ENCODE data around the gene PPFIBP2. TPM values are rescaled to one million over a fixed set of nuclear protein-coding genes. Genes with fewer than 3 reads are reported as not detected.

The PPFIBP2 gene
- polyA plus RNA-seq, 4 donors, result 44.6 to 73.6 (median 48.5) TPM

DNA sequence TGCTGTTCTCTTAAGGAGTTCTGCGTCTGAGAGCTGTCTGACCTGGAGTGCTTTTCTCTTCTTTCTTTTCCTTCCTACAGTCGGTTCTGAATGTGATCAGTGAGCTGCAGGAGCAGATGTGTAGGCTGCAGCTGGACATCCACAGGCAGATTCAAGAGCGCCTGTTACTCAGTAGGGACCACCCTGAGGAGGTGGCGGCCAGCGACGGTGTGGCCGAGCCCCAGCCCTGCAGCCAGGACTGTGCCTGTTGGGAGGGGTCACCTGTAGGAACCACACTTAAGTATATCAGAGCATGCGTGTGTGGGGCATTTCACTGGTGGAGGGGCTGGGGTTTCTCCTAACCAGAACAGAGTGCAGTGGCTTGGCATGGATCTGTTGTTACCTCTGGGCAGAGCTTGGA, 103.2 kb downstream of the PPFIBP2 start:
- DNase-seq (ENCODE audit: low read depth in 4 of 4, low spot score in 3 of 4), result no peak

DNA sequence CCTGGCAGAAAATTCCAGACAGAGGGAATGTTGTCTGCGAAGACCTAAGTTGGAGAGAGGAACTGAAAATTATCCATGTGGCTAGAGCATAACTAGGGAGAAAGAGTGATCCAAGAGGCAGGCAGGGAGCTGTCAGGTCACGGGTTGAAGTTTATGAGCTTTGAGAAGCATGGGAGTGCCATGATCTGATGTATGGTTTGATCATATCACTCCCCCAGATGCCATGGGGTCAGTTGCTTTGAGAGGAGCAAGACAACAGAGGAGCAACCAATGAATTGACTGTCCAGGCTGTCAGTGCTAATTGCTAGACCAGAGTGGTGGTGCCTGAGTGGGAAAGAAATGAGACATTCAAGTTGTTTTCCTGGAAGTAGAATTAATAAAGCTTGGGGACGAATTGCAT, 105.5 kb downstream of the PPFIBP2 start:
- DNase-seq (ENCODE audit: low read depth in 4 of 4, low spot score in 3 of 4), result no peak

DNA sequence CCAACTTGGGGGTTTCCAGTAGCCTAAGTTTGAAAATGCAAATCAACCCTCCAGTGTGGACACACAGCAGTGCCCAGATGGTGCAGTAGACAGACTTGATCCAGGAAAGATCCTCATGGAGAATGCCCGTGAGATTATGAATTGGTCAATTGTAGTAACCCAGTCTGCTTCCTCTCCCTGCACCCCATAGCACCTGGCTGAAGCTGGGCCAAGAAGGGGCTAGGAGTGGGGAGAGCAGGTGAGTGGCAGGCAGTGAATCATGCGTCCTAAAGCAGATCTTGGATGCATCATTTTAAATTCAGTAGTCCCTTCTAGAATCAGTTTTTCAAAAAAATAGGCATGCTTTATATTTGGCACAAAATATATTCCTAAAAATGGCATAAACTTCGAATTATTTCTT, 107.3 kb downstream of the PPFIBP2 start:
- no peak for DNase-seq (ENCODE audit: low read depth in 4 of 4, low spot score in 3 of 4)

DNA sequence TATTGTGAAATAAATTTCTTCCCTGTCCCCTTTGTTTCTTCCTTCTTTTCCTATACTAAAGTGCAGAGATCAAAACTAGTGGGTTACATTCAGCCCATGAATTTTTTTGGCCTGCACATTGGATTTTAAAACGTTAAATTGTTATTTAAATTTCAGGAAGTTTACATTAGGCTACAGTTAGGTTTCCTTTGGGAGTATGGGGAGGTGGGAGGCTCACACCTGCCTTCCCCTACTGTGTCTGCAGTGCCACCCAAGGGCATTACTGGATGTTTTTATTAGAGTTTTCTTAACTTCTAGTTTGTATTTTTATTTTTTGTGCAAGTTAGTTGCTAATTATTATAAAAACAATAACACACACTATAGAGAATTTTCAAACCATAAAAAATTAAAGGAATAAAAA, 107.8 kb downstream of the PPFIBP2 start:
- no peak for DNase-seq (ENCODE audit: low read depth in 4 of 4, low spot score in 3 of 4)

DNA sequence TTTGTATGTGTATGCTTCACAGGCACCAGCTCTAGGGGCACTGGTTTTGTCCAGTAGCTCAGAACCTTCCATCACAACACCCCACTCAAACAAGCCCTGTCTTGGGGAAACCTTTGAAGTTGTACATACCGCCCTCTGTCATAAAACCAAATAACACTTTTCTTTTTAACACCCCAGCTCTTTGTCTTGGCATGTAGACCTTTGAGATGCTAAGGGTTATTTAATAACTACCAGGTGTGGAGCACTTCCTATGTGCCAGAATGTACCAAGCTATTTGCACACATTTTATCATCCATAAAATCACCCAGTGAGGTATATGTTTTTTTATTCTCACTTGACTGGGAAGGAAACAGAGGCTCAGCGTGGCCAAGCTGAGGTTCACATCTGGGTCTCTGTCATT, 108.9 kb downstream of the PPFIBP2 start:
- DNase-seq (ENCODE audit: low read depth in 4 of 4, low spot score in 3 of 4), result no peak

DNA sequence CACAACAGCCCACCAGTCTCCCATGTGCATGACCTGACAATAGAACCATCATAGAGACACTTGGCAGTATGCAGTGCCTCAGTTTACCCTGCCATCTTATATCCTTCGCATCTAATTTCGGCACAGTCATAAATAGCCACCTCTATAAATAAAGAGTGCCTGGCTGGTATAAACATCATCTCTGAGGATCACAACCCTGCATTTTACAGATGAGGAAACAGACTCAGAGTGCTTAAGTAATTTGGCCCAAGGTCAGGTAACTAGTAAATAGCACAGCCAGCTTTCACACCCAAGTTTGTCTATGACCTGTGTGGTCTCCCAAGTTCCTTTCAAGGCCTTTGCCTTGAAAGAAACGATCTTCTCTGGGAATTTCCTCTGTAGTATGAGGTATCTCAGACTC, 114.9 kb downstream of the PPFIBP2 start:
- DNase-seq (ENCODE audit: low read depth in 4 of 4, low spot score in 3 of 4), result no peak

DNA sequence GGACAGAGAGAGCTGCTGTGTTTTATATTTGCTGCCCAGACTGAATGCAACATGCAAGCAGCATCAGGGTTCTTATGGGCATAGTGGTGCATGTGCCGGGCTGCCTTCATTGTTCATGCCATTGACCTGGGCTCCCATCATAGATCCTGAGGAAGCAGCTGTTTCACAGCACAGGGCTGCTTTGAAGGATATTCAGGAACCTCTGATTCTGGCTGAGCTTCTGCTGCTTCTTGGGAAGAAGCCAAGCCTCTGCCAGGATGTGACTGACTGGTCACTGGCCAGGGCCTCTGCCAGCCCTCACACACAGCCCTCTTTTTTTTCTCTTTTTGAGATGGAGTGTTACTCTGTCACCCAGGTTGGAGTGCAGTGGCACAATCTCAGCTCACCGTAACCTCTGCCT, 116.2 kb downstream of the PPFIBP2 start:
- DNase-seq (ENCODE audit: low read depth in 4 of 4, low spot score in 3 of 4), result no peak

DNA sequence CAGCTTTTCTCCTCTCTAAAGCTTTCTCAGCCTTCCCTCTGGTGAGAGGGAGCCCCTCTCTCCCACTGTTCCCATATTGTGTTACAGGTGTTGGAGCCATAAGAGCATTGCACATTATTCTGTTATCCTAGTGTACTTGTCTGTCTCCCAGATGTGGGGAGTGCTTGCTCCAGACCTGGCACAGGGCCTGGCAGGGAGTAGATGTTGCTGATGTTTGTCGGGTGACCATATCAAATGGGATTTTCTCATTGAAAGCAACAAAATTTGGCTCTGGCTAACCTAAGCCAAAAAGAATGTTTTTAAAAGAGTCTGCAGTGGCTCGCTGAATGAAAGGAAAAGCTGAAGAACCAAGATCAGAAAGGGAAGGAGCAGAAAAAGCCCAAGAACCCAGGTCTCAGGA, 118.4 kb downstream of the PPFIBP2 start:
- no peak for DNase-seq (ENCODE audit: low read depth in 4 of 4, low spot score in 3 of 4)

DNA sequence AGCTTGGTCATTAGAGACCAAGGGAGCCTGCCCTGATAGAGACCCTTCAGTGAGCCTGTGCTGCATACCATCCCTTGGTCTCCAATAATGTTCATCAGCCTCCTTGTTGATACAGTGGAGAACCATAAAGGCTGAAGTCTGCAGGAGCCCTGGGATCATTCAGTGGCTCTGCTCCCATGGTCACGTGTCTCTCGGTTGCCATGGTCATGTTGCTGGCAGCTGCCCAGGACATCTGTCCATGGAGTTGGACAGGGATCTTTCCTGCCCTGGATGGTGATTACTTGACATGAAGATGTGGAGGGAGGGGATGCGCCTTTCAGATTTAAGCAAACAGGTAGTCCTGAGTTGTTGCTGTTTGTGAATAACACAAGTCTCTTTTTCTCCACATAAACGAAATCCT, 121.3 kb downstream of the PPFIBP2 start:
- DNase-seq (ENCODE audit: low read depth in 4 of 4, low spot score in 3 of 4), result no peak

DNA sequence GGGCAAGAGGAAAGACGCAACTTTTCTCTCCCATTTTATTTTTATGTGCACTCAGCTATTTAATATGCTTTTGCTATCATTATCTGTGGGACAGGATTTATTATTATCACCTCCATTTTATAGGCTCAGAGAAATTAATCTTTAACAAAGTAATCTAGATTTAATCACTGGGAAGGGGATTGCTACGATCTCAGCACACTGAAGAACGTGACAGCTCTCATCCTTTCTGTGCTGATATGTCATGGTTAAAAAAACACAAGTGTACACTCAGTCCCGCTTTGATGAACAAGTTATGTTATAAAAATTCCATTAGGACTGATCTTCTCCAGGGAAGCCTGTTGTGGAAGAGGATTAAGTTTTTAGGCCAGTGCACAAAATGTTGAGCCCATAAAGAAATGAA, 121.9 kb downstream of the PPFIBP2 start:
- no peak for DNase-seq (ENCODE audit: low read depth in 4 of 4, low spot score in 3 of 4)

DNA sequence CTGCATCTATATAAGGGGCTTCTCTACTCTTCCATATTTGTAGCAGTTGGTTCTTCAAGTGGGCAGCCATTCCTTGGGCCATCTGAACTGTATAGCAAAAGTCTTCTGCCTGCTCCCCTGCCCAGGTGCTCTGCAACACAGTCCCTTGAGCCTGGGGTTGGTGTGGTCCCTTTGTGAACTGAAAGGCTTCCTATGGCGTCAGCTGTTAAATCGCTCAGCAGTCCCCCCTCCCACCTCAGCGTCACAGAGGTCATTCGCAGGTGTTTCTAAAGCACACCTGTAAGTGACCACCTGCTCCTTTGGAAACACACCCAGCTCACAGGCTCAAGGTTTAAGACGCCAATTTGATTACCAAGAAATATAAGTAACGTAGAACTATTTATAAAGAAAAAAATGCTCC, 122.6 kb downstream of the PPFIBP2 start:
- DNase-seq (ENCODE audit: low read depth in 4 of 4, low spot score in 3 of 4), result no peak

DNA sequence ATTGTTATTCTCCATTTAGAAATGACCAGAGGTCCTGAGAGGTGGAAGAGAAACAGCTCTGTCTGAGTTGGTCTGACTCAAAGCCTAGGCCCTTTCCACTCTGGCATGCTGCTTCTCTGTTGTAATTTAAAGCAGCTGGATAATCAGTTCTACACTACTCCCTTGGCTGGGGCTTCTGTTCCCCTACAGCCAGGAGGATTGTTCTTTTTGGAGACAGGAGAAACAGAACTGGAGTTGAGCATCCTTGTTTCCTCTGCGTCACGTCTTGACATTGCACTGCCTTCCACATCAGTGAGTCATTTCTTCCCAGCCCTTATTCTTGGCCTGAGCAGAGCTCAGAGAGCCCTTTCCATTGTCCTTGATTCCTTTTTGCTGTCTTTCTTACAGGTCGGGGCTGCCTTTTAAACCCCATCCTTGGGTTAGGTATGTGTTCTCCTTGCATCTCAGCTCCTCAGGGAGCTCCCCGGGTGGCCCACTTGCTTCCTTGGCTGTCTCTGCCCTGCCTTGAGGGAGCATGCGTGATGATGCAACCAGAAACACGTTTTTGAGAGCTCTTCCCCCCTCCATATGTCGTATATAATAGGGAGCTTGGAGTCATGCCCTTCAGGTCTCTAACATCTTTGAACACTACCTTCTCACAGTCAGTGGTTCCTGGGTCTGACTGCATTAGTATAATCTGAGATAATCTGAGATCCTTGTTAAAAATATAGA, 123.8 kb downstream of the PPFIBP2 start:
- no peak for DNase-seq (ENCODE audit: low read depth in 4 of 4, low spot score in 3 of 4)

DNA sequence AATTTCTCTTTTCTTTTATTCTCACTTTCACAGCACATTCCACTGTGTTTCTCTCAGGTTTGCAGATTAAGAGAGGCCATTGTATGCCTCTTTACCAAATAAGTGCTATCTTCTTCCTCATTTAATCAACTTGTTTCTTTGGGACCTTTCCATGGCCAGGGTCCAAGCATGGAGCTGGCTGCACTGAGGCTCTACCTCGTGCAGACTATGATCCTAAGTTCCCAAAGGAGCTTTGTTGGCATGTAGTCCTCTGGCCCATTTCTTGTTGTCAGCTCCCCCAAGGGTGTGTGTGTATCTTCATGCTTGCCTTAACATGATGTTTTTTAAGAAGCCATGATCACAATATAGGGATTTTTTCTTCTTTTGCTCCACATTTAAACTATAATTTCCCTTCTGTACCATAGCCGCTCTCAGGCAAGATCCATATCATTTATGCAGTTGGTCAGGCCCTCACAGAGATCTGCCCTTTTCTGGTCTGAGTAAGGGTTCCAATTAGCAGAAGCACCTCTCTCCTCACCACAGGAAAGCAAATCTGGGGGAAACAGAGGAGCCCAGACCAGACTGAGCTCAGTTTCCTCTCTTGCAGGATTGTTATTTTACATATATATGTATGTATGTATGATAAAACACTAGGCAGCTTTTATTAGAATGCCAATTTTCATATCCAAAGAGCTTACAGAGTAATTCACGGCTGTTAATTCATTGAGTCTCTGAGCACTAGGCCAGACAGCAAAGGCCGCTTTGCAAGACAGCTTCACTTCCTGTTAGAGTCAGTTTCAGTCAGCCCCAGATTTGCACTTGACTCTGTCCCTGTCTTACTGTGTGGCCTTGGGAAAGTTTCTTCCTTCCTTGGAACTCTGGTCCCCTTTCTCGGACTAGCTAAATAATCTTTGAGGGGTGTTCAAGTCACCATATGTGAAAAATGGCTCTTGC, 125.2 kb downstream of the PPFIBP2 start:
- DNase-seq (ENCODE audit: low read depth in 4 of 4, low spot score in 3 of 4), result no peak

DNA sequence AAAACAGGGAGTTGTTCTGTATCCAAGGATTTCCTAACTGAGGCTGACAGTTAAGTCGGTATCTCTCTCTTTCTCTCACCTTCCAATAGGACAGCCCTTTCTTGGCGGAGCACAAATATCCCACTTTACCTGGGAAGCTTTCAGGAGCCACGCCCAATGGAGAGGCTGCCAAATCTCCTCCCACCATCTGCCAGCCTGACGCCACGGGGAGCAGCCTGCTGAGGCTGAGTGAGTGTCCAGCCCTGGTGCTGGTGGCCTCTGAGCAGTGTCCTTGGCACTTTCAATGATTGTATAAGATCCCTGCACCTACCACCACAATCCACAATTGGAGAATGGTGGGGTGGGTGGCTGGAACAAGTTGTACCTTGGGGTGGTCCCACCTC, 125.8 kb downstream of the PPFIBP2 start:
- no peak for DNase-seq (ENCODE audit: low read depth in 4 of 4, low spot score in 3 of 4)

DNA sequence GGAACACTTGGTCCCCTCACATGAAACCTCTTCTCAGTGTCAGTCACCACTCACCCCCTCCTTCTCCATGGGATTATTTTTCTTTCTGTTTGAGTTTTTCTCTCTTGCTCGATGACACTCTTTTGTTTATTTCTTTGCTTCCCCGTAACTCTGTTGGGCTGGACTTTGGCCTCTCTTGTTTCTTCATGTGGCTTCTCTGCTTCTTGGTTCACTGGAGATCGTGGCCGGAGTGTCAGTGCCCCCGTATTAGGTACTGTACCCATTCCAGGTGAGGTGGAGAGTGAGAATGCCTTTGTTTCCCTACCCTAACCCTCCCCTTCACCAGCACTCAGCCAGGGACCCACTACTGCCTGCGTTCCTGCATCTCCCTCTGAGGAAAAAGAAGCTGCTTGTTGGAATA, 127.0 kb downstream of the PPFIBP2 start:
- no peak for DNase-seq (ENCODE audit: low read depth in 4 of 4, low spot score in 3 of 4)

DNA sequence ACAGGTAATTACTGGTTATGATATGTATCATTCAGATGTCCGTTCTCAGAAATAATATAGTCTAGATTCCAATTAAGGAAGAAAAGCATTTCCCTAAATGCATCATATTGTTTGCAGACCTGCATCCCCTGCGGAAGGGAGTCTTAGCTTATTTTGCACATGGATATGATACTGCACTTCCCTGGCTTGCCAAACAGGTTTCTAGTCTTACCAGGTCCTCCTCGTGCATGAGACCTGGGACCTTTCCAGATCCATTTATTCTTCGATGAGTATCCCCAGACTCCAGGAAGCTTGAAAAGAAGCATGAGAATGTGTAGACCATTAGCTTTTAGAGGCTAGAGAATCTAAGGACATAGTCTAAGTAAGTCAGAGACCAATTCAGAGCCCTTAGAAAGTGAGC, 128.9 kb downstream of the PPFIBP2 start:
- no peak for DNase-seq (ENCODE audit: low read depth in 4 of 4, low spot score in 3 of 4)

DNA sequence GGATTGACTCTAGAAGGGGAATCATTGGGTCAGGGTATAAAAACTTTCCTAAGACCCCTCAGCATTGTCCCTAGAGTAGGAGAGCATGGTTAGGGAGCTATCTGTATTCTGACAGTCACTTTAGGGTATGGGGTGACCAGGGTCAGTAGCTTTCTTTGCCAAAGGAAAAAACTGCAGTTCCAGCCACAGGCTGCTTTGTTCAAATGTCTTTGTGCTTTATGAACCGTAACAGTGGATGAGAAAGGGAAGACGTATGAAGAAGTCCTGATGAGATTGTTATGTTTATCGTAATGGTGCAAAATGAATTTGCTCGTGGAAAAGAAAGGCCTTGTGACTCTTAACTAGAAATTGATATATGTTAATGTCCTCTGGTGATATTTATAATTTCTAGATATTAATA, 129.5 kb downstream of the PPFIBP2 start:
- DNase-seq (ENCODE audit: low read depth in 4 of 4, low spot score in 3 of 4), result no peak

DNA sequence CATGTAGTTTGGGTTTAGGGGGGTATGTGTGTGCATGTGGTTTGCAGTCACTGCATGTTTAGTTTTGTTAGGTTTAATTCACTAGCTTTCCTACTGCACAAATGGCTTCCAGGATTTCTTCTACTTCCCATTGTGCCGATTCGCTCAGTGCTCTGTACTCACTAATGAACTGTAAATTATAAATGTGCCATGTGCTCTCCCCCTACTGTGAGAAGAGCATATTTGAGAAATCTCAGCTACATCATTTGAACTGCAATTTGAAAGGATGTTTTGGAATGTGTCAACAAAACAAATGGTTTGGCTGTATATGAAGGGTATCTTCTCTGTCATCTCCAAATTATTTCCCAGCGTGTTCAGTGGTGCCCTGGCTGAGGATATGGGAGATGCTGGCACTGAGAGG, 131.4 kb downstream of the PPFIBP2 start:
- no peak for DNase-seq (ENCODE audit: low read depth in 4 of 4, low spot score in 3 of 4)

DNA sequence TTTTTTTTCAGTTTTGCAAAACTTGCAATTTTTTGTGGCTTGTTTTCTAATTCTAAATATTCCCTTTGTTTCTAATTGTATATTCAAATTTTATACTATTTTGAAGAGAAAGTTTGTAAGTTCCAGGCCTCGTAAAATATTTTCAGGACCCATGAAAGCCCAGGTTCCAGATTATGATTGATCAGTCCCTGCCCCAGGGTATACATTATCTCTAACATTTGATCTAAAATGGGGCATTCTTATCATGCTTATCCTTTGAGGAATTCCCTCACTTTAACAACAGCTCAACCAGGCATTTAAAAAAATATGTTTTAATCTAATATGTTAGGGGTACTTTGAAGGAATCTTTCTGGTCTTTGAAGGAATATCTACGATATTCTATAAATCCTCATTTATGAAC, 133.1 kb downstream of the PPFIBP2 start:
- no peak for DNase-seq (ENCODE audit: low read depth in 4 of 4, low spot score in 3 of 4)

DNA sequence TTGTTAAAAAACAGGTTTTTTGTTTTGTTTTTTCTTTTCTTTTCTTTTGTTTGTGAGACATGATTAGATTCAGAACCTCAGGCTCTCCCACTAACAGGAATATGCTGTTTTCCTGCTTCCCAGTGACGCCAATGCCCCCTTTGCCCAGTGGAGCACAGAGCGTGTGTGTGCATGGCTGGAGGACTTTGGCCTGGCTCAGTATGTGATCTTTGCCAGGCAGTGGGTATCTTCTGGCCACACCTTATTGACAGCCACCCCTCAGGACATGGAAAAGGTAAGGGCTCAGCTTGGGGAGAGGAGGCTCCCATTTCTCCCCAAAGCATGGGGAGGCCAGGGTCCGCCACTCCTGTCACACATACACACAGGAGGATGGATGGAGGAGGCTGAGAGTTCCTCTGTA, 134.5 kb downstream of the PPFIBP2 start:
- no peak for DNase-seq (ENCODE audit: low read depth in 4 of 4, low spot score in 3 of 4)

DNA sequence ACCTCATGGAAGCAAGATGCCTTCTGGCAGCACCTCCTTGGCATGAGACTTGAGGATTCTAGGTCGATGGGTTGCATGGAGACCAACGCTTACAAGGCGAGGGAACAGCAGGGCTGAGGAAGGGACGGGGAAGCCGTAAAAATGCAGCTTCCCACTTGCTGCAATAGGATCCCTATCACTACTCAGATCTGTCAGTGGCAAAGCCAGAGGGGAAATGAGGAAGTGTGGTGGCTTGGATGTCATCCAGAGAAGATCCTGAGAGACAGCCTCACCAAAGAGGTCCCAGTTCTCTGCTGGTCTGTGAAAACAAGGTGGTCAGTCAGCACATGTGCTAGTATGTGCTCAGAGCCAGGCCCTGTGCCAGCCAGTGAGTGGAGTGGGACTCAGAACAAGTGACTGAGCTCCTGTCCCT, 137.3 kb downstream of the PPFIBP2 start:
- DNase-seq (ENCODE audit: low read depth in 4 of 4, low spot score in 3 of 4), result no peak

DNA sequence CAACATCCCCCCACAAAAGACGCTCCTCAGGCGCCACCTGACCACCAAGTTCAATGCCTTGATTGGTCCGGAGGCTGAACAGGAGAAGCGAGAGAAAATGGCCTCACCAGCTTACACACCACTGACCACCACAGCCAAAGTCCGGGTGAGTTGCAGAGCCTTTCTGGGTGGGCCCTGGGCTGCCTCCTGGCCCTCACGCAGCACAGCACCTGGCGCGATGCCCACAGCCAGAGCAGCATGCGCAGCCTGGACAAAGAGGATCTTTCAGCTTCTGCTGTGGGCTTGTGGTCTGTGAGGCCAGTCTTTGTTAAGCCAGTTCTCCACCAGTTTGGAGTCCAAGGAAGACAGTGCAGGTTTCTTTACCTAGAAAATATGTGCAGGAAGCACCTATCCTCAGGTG, 137.9 kb downstream of the PPFIBP2 start:
- no peak for DNase-seq (ENCODE audit: low read depth in 4 of 4, low spot score in 3 of 4)

Data from right renal pelvis (tissue), 4 donors.